AG10803 (cell line): Measurements from ENCODE around the gene NDUFAF2.
A peak's percentile ranks its signal among the peaks of the same experiment; 100 is the strongest.

Experiments
- DNase-seq: peaks from one replicate; pipeline ENCODE4 v3.0.0; 2010; ENCODE audit warnings: low read depth
- H3K4me3 ChIP-seq: 2 replicates; pipeline ENCODE4 v1.5.1; 2011; ENCODE audit warnings: mild to moderate bottlenecking, low read length, control low read depth
- CTCF ChIP-seq: conservative IDR thresholded peaks from 2 replicates; pipeline ENCODE4 v1.5.1; 2011; ENCODE audit warnings: mild to moderate bottlenecking, low read length, control low read depth, inconsistent platforms

The NDUFAF2 gene

GRCh38 chr5:61001647-61002046, 56.6 kb downstream of the NDUFAF2 start:
- H3K4me3 ChIP-seq, result no peak overlapping the region
- no peak for TF ChIP-seq CTCF
- no peak for DNase-seq

- H3K4me3 ChIP-seq, result no peak overlapping the region
- TF ChIP-seq CTCF, result no peak
- no peak for DNase-seq
Measured at GRCh38 chr5:61002611-61003355, 57.8 kb downstream of the NDUFAF2 start.

GRCh38 chr5:61004448-61004847, 59.4 kb downstream of the NDUFAF2 start:
- TF ChIP-seq CTCF, result no peak
- no peak overlapping the region for H3K4me3 ChIP-seq
- peak; percentile 40 for DNase-seq

GRCh38 chr5:61009907-61010306, 64.9 kb downstream of the NDUFAF2 start:
- TF ChIP-seq CTCF, result no peak
- no peak for DNase-seq
- H3K4me3 ChIP-seq, result no peak overlapping the region

GRCh38 chr5:61010467-61011454, 65.8 kb downstream of the NDUFAF2 start:
- H3K4me3 ChIP-seq, result no peak overlapping the region
- peak; percentile 18; the same call in 1 of the 2 replicates for TF ChIP-seq CTCF
- DNase-seq, result no peak

- no peak for TF ChIP-seq CTCF
- DNase-seq, result no peak
- no peak overlapping the region for H3K4me3 ChIP-seq
Measured at GRCh38 chr5:61018062-61018461, 73.1 kb downstream of the NDUFAF2 start.

- H3K4me3 ChIP-seq, result no peak overlapping the region
- no peak for DNase-seq
- TF ChIP-seq CTCF, result no peak
Measured at GRCh38 chr5:61019642-61020041, 74.6 kb downstream of the NDUFAF2 start.
